CD4-positive, alpha-beta T cell treated with Interferon gamma for 1 hour (primary cell): Measurements from ENCODE around the gene CYSLTR2.
A peak's percentile ranks its signal among the peaks of the same experiment; 100 is the strongest.

Source experiments
- DNase-seq: peaks from one replicate; pipeline ENCODE4 v3.0.0-alpha.2; 2020

CYSLTR2 gene, protein sequence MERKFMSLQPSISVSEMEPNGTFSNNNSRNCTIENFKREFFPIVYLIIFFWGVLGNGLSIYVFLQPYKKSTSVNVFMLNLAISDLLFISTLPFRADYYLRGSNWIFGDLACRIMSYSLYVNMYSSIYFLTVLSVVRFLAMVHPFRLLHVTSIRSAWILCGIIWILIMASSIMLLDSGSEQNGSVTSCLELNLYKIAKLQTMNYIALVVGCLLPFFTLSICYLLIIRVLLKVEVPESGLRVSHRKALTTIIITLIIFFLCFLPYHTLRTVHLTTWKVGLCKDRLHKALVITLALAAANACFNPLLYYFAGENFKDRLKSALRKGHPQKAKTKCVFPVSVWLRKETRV

DNA sequence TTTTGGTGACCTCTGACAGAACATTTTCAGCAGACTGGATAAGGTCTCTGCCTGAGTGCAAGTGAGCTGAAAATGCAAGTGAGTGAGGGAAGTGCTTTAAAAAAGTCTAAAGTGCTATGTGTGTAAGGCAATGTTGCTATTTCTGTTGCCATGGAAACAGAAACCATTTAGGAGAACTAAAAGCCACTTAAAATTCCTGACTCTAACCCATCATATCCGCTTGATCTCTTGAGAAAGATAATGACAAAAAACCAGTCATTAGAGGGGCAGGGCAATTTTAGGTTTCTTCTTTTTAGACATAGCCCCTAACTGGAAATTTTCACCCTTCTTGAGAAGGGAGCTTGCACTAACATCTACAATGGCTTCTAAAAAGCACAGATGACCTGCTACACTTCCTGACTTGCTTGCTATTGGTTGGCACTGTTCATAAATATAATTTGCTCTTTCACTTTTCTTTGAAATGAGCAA is at the start of gene CYSLTR2:
Gene CYSLTR2 (plus strand): TSS at position 458 of the 468 bp plus-strand sequence. CDS start 52,889 bp downstream, outside the sequence.
- peak; percentile 42 for DNase-seq

DNA sequence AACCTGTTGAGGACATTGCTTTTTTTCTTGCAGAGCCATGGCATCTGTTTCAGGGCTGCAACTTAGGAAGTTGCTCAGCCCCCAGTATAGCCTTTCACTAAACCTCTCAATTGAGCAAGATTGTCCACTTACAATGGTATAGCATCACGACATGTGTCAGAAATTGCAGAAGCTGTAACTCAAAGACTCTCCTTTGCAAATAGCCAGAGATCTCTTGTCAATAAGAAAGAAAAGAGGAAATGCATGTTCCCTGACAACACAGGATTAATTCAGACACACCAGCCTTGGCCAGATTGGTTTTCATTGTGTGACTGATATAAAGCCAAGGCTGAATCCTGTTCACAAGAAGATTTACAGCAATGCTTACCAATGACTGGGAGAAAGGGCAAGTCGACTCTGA is 38.7 kb upstream of the CYSLTR2 start:
- DNase-seq, result no peak

DNA sequence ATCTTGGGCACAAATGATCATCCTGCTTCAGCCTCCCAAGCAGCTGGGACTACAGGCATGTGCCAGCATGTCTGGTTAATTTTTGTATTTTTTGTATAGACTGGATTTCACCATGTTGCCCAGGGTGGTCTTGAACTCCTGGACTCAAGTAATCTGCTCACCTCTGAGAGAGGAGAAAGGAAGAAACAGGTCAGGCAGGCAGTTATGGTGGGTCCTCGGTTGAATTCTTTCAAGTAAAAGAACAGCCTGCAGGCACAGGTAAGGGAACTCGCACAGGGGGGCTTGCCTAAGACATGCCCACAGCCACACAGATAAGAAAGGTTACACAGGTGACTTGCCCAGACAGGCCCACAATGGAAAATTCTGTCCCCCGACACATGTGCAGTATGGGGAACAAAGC is 34.8 kb upstream of the CYSLTR2 start:
- DNase-seq, result no peak

DNA sequence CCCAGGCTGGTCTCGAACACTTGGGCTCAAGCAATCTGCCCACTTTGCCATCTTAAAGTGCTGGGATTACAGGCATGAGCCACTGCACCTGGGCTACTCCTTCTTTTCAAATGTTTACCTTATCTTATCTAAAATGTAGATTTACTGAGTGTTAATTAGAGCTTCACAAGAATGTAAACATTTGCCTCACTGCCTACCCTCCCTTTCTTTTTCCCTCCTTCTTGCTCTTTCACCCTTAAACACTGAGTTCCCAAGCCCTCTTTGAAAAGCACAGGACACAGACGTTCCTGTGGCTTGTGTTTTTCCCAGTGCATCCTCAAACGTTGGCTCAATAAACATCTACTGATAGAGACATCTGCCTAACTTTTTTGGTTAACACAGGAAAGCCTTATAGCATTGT is 32.7 kb upstream of the CYSLTR2 start:
- DNase-seq, result no peak

DNA sequence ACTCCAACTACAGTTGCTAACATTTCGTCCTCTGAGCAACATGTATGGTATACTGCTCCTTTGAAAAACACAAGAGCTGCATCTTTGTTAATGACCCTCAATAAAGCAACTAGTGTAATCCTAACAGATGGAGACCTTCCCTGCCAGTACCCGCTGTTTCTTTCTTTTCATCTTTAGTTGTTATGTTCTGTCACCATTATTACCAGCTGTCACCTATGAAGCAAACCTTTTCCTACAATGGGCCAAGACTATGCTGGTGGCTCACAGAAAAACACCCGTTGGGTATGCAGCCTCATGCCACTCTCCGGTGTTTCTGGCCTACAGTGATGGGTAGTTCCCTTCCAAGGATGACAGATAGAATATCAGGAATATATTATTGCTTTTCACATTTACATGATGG is 29.7 kb upstream of the CYSLTR2 start:
- no peak for DNase-seq

DNA sequence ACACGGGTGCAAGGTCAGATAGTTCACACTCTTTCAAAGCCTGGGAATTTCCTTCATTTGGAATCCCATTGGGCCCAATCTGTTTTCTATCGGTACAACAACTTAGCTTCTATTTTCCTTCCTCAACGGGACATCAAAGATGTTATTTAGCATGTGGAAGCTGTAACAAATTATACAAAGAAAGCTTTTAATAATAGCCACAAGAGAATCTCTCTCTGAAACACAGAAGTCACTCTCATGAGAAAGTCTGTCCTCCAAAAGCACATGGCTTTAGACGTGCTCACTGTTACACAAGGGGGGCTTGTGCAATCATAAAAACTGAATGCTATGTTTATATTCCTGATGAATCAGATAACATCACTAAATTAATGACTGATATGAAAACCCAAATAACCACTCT is 28.9 kb upstream of the CYSLTR2 start:
- no peak for DNase-seq

DNA sequence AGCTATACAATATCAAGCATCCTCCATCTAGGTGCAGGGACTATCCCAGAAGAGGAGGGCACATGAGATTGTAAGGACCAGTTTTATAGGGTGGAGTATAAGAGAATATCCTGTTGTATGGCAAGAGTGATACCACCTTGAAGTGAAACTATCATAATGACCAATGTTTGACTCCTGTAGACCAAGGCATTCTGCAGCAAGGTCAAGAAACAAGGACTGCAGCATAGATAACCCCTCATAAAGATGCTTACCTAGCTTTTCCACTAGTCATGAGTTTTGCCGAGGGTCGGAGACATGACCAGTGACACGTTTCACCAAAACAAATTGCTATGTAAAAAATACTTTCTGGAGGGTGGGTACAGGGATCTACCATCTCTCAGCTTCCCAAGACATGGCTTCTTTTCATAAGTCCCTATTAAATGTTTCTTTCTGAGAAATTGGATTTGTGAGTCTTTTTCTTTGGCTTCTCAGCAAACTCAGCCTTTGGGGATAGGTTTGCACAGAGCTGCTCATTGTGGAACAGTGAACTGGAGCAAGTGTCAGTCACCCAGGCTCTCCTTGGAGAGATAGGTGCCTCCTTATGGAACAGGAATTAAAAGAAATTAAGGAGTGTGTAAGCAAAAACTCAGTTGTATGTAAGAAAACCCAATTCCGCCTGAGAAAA is 28.2 kb upstream of the CYSLTR2 start:
- no peak for DNase-seq

DNA sequence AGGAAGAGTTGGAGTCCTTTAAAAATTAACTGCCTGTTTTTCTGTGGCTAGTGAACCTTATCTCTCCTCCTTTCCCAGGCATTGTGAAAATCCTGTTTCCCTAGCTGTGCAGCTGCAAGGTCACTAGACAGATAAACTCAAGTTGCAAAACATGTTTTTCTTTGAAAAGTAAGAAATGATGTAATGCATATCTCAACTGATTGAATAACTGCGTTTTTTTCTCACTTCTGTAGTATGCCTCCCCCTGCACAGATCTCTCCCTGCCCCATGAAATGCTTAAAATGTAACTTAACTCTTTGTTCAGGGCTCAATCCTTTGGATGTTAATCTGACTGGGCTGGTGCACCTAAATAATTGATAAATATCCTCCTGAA is 27.7 kb upstream of the CYSLTR2 start:
- DNase-seq, result no peak

DNA sequence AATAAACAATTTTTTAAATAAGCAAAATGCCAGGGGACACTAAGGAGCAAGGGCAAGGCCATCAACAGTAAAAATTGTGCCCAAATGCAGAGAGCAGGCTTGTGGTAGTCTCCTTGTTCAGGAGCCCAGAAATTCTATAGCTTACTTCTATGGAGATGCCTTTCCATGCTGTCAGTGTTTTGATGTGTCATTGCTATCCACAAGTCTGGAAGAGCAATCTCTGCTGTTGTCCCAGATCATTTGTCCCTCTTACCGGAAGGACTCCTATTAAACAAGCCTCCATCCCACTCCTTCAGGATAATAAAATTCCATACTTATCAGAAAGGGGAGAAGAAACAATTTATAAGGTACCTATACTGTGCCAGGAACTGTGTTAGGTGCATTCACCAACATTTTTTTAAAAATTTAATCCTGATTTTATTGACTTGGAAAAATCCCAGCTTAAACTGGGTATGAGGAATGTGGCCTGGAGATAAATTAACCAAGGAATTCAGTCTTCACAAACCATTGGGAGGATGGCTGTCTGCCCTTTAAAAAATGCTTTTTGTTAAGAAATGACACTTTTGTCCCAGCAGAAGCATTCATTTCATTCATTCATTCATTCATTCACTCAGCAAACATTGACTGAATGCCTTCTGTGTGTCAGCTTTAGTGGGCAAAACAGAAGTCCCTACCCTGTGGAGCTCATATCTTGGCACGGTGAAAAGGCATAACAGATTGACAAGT is 26.8 kb upstream of the CYSLTR2 start:
- no peak for DNase-seq

DNA sequence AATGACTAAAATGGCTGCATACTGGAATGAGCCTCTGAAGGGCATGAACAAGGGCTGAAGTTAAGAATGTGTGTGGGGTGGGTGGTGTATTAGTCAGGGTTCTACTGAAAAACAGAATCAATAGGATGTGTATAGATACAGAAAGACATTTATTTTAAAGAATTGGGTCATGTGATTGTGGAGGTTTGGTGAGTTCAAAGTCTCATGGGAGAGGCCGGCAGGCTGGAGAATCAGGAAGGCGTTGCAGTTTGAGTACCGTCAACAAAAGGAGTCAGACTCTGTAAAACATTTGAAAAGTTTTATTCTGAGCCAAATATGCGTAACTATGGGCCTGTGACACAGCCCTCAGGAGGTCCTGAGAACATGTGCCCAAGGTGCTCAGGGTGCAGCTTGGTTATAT is 24.5 kb upstream of the CYSLTR2 start:
- no peak for DNase-seq

DNA sequence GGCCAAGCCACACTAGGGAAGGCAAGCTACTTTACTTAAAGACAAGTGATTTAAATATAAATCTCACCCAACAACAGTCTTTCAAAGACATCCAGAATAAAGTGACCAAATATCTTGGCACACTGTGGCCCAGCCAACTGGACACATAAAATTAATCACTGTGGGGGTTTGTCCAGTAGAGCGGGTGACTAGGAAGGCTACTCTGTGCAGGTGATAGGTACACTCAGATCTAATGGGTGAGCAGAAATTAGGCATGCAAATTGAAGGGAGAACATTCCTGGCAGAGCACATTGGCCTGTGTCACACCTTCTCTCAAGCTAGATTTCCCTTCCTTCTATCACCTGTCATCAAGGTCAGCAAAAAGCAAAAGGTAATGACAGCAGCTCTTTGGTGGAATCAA is 23.4 kb upstream of the CYSLTR2 start:
- DNase-seq, result no peak

DNA sequence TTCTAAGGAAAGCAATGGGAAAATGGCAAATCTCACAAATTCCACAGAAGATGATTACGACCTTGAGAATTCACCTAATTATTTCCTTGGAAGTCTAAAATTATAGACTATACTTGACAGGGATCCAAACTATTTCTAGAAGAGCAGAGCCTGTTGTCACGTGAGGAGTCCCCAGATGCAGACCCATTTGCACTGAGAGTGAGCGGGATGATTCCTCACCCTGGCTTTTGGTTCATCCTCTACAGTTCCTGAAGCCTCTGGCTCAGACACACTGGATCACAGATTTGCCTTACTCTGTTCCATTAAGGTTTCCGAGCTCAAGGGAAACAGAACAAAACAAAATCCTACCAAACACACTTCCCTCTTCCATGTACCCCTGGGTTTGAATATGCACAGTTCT is 23.0 kb upstream of the CYSLTR2 start:
- DNase-seq, result no peak

DNA sequence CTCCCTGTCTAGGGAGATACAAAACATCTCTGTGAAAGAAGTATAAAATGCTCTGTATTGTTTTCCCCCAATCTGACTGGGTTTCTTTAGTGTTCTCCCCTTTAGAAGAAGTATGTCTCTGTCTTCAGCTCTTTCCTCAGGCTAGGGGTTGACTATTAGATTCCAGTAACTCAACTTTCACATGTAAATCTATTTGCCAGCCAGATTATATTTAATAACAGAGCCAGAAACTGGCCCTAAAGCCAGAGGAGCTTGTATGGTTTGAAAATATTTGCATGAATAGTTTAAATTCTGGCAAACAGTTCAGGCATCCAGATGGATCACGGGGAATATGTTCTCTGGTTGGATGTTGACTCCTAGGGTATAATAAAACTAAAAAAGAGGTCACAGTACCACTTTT is 22.3 kb upstream of the CYSLTR2 start:
- DNase-seq, result no peak

DNA sequence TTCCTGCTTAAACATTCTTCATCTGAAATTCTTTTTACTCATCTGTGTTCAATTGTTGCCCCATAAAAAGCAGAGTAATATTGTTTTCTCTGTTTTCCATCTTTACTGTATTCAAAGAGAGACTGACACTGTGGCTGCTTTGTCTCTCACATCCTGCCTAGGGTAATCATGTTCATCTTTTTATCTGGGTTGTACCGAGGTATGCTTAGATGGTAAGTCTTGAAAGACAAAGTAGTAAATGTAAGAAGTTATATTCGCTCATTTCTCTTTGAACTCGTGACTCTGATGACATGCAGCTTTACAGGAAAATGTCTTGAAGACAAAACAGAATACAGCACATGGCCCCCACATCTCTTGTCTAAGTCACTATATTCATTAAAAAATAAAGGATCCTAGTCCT is 20.0 kb upstream of the CYSLTR2 start:
- no peak for DNase-seq

DNA sequence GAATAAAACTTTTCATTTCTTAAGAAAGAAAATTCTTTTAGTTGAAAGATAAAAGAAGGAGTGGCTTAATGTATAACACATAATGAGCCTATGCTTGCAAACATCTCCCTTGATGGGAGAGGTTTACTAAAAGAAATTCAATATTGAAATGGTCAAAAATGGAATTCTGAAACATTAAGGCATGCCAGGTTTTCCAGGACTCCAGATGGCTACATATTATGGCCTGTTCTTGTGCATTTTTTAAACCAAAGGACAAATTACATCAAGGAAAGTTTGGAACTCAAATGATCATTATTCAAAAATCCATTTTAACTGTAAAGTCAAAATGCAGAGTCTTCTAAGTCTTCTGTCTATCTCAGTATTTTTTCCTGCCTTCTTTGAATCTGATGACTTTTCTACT is 19.1 kb upstream of the CYSLTR2 start:
- DNase-seq, result no peak

DNA sequence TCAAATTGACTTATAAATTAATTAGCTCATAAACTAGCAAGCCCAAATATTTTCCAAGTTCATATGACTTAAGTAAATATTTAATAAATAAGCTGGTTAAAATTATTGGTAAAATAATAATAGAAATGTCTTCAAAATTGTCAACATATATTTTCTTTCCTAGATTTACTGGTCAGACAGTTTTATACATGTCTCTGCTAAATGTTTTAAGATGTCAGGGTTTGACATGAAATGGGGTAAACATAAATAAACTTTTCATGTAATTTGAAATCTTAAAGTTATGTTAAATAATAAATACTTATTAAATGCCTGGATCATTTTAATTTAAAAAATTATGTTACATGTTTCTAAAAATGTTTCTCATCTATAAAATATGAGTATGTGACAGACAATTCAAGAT is 18.3 kb upstream of the CYSLTR2 start:
- DNase-seq, result no peak

DNA sequence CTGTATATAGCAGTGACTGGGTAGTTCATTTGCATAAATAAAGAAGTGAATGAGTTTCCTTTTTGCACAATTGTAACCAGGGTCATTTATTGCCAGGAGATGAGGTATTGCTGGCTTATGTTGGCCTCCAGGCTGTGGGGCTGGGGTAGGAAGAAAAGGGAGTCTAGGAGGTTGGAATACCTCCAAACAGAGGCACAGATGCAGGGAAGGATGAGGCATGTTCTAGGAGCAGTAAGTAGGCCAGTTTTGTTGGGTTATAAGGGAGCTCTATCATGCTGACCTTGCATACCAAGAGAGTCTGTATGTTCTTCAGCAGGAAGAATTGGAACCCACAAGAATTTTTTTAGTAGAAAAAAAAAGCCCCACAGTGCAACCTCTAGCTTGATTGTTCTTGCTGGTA is 17.2 kb upstream of the CYSLTR2 start:
- no peak for DNase-seq

DNA sequence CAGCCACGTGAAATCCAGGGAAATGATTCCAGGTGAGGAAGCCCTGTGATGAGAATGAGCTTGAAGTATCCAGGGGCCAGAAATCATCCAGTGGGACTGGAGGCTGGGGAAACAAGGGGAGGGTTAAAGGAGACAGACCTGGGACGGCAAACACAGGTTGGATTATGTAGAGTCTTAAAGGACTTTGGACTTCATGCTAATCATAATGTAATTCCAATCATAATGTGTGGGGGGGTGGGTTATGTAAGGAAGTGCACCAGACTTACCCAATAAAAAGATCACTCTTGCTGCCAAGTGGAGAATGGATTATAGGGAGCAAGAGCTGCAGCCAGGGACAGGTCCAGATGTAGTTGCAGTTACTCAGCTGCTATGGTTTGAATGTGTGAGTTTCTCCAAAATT is 16.1 kb upstream of the CYSLTR2 start:
- DNase-seq, result no peak

DNA sequence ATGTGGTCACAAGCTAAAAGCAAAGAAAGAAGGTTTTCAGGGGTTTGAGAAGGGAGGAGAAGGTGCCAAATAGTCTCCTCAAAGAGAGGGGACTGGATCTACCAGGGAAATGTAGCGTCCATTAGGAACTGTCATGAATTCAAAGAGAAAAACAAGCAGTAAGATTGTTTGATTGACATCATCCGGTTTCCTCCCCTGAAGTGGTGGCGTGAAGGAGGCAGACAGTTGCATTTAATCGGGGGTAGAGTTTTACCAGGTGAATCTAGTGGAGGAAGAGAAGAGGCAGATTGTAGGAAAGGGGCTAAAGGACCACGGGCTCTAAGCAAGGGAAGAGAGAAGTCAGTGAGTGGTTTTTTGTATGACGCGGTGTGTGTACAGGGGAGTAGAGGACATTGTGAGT is 13.0 kb upstream of the CYSLTR2 start:
- no peak for DNase-seq

DNA sequence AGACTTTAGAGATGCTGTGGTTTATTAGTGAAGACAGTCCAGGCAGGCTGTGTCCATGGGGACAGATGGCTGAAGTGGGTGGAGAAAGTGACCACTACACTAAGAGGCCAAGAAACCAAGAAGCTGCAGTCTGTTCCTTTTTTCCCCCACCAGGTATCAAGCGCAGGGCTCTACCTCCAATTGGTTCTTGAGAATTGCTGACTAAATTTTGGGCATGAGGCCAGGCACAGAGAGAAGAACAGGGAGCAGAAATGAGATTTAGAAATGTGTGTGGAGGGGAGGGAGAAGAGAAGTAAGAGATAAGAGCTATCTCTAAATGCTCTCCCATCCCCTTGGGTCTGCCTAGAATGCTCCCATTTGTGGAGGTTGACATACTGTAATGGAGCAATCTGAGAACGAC is 12.3 kb upstream of the CYSLTR2 start:
- DNase-seq, result no peak

DNA sequence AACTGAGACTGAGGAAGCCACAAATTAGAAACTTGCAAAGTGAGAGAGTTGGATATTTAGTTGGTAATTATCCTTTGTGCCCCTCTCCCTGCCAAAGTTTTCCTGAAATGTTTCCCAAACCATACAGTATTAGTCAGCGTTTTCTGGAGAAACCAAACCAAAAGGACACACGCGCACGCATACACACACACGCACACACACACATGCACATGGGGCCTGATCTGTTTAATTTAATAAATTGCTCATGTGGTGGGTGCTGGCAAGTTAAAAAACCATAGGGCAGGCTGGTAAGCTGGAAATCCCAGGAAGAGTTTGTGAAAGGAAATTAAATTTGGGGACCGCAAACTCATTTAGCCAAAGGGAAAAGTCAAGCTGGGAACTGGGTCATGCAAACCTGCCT is 11.7 kb upstream of the CYSLTR2 start:
- no peak for DNase-seq

DNA sequence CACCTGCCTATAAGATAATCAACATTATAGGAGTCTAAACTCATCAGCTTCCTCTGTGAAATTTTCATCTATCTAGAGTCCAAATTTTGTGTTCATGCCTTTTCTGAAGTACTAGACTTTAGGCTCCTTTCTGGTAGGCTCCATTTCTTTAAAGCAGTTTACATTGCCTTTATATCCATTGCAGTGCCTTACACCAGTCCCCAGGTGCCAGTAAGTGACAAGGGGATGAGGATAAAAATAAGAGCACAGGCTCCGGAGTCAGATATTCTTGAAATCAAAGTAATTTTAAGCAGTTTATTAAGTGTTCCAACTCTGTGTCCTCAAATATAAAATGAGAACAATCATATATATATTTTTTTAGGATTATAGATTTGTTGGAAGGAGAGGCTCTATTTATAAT is 10.6 kb upstream of the CYSLTR2 start:
- no peak for DNase-seq

DNA sequence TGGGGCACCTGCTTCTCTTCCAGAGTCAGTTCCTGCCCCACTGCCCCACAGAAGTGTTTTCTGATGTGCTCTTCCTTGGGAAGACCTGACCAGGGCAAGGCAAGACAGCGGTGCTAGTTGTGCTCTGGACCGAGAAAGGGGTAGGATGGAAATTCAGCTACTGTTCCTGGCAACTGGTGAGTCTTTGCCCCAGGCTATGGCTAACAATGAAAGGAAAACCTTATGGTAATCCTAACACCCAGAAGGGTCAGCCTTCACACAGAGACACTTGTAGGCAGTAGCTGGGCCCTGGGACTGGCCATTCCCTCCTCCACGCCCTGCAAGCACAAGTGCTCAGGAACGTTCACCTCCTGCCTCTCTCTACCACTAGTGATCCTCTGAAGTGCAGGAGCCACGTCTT is 9.6 kb upstream of the CYSLTR2 start:
- no peak for DNase-seq

DNA sequence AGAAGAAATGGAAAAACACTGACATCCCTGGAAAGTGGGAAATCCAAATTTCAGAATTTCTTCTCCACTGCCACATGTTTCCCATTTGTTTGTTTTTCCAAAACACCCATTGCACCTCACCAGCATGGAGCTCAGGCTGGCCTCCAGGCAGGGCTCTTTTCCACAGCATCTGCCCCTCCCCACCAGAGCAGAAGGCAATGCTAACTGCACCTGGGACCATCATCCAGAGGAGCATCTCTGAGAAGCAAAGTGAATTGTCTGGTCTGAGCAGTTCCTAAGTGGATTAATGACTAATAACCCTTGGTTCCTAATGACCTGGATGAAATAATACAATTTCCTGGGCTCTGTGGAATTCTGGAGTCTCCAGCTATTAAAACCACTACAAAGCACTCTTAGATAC is 8.8 kb upstream of the CYSLTR2 start:
- DNase-seq, result no peak
